Stimulated activated CD4-positive, alpha-beta T cell treated with anti-CD3 and anti-CD28 coated beads, Interleukin-1b, Interleukin-23, amount 100 ng/mL, for 24 hours (primary cell): ENCODE measurements around the gene COL25A1.
"Not testable (repeated sequence)": the region's sequence is repeated elsewhere in the genome, so short reads cannot be mapped to it uniquely, and the experiment has no call there.

Experiments used
- DNase-seq, 4 experiments: peaks; one replicate each; pipeline ENCODE4 v3.0.0-alpha.2; 2020; ENCODE audit warnings: low read depth in 4 of 4, low spot score in 1 of 4

COL25A1 gene

GRCh38 chr4:109131559-109131958 is 170.9 kb downstream of the COL25A1 start:
- no peak for DNase-seq

DNA sequence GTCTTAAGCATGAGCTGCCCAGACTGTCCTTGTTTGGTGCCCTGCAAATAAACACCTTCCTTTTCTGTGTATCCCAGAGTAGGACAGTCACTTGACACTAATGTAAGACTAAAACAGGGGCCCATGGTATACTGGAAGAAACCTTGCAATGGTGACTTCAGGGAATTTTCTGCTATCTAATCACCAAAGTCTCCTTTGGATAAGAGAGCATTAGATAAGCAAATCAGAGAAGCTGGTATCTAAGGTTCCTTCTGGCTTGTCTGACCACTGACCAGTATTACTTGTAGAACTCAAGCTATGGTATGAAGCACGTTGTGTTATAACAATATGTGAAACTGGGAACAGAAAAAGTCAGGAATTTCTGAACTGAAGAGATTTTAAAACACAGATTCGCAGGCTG is 173.9 kb downstream of the COL25A1 start:
- DNase-seq = no peak

DNA sequence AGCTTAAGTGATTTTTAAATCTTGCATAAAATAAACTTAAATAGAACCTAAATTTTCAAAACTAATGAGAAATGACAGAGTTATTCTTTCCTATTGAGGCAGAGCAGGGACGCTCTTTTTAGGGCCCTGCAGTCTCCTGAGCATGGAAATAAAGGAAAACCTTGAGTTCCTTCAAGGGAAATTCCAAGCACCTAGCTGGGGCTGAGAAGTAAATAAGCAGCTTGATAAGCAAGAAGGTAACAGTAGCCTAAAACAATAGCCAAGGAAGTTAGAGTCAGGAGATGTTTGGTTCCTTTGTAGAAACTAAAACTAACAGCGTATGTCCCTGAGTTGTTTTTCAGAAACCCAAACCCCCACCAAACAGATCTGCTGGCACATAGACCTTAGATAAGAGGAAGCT is 174.6 kb downstream of the COL25A1 start:
- no peak for DNase-seq

DNA sequence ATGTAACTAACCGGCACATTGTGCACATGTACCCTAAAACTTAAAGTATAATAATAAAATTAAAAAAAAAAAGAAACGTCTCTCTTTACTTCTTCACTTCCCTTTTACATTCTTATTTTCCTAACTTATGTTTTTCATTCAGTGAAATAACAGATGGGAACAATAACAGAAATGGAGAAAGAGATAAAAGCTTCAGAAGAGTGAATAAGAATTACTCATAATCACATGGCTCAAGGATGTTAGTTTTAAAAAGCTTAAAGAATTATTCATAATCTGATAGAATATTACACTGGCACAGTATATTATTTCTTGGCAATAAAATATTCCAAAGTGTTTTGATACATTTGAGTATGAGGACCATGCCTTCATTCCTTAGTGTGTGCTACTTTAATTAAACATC is 175.6 kb downstream of the COL25A1 start:
- DNase-seq = no peak

DNA sequence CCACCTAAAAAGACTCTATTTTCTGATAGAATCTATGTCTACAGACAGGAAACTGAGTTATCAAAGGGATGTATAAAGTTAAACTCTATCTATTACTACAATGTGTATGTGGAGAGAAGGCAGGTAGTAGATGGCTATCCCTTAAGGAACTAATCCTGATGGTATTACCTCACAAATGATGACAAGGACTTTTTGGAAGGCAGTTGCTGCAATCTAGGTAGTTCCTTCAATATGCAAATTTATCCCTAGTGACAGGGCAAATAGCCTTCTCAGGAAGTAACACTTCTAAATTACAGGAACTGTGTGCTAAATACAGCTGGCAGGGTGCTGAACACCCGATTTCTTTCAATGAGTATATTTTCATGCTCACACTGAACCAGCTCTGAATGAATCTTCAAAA is 177.4 kb downstream of the COL25A1 start:
- no peak for DNase-seq

DNA sequence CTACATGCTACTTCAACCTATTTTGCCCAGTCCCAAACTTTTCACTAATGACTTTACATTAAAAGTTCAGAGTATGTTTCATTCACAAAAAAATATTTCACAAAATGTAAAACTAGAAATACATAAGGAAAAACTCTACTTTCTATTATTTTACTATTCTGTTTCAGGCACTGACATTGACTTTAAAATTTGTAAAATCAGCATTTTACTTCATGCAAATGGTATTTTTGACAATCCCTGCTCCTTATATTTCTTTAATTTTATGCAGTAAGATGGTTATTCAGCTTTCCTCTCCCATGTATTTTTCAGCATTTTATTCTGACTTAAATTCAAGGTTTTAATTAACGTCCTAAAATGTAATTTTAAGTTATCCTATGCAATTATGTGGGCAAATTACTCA is 178.5 kb downstream of the COL25A1 start:
- DNase-seq = no peak

- no peak for DNase-seq
Observed at GRCh38 chr4:109121561-109121960, 180.9 kb downstream of the COL25A1 start.

- no peak for DNase-seq
Observed at GRCh38 chr4:109119852-109120251, 182.6 kb downstream of the COL25A1 start.

DNA sequence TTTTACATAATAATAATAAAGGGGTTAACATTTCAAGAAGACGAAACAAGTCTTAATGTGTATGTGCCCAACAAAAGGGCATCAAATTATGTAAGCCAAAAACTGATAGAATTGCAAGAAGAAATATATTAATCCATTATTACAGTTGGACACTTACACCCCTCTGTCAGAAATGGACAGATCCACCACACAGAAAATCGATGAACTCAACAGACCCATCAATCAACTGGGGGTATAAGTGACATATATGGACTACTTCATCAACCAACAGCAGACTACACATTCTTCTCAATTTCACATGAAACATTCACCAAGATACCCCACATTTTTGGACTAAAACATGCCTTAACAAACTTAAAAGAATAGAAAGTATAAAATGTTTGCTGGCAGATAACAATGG is 183.8 kb downstream of the COL25A1 start:
- no peak for DNase-seq

DNA sequence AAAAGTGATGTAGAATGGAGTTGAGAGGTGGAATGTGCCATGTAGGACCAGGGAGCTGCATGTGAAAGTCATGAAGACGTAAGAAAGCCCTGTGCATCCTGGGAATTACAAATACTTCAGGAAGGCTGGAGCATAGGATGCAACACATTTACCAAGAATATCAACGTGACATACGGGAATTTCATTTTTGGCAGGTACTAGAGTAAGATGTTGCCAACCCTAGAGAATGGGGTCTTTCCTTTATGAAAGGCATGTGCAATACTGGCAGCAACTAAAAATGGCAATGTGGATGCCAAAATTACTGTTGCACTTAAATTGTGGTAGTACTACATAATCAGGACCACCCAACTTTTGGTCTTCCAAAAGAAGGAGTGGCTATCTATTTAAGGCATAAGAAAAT is 188.0 kb downstream of the COL25A1 start:
- DNase-seq = no peak

DNA sequence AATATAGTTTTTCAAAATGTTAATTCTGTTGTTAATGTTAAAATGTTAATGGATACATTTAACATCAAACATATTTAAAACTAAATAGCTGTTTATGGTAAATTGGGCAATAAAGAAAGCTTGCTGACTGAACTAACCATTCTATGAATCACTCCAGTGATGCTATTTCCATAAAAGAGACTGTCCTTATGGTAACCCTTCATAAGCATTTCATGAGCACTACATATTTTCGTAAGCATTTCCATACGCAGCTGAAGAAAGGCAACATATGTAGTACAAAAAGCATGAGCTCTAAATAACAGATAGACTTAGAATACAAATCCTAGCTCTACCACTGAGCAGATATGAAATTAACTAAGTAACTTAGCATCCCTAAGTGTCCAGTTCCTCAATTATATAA is 188.9 kb downstream of the COL25A1 start:
- no peak for DNase-seq

- DNase-seq = no peak
Observed at GRCh38 chr4:109111031-109111430, 191.4 kb downstream of the COL25A1 start.

DNA sequence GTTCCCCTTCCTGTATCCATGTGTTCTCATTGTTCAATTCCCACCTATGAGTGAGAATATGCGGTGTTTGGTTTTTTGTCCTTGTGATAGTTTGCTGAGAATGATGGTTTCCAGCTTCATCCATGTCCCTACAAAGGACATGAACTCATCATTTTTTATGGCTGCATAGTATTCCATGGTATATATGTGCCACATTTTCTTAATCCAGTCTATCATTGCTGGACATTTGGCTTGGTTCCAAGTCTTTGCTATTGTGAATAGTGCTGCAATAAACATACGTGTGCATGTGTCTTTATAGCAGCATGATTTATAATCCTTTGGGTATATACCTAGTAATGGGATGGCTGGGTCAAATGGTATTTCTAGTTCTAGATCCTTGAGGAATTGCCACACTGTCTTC is 194.2 kb downstream of the COL25A1 start:
- DNase-seq = not testable (repeated sequence)

- no peak for DNase-seq
Observed at GRCh38 chr4:109094056-109094455, 208.4 kb downstream of the COL25A1 start.

DNA sequence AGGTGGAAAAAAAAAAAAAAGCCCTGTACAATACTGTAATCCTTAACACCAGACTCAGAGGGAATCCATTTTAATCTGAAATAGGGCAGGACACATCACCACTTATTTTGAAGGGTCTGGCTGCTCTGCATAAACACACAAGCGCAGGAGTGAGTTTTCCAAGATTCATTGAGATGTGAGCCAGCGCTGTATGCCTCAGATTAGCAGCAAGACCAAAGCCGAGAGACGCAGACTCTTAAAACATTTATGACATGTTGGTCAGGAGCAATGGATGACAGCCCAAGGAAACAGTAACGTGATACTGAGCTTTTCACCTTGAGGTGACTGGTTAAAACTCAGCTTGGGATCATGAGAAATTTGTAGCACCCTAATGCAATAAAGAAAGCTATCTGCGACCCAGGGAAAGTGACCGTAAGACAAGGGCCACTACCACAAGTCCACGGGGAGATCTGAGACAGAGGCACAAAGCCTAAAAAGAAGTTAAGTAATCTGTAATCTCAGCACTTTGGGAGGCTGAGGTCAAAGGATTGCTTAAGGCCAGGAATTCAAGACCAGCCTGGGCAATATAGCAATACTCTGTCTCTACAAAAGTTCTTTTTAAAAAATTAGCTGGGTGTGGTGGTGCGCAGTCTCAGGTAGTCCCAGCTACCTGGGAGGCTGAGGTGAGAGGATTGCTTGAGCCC is 210.6 kb downstream of the COL25A1 start:
- no peak for DNase-seq

- no peak for DNase-seq
Observed at GRCh38 chr4:109083911-109084310, 218.5 kb downstream of the COL25A1 start.

GRCh38 chr4:109079731-109080130 is 222.7 kb downstream of the COL25A1 start:
- no peak for DNase-seq

DNA sequence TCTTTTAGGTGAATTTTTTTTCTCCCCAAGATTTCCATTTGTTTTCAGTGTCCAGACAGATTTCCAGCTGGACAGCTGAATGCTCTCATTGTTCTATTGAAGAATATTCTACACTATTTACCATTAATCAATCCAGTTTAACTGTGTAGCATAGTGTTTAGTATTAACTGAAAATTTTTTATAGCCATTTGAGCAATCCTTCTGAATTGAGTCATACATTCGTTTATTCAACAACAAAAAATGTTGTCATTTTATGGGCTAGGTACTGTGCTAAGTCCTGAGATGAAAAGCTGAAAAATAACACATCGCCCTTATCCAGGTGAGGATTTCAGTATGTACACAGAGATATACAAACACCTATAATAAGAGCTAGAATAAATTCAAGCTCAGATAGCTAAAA is 223.3 kb downstream of the COL25A1 start:
- no peak for DNase-seq

GRCh38 chr4:109078724-109079123 is 223.7 kb downstream of the COL25A1 start:
- DNase-seq = no peak

DNA sequence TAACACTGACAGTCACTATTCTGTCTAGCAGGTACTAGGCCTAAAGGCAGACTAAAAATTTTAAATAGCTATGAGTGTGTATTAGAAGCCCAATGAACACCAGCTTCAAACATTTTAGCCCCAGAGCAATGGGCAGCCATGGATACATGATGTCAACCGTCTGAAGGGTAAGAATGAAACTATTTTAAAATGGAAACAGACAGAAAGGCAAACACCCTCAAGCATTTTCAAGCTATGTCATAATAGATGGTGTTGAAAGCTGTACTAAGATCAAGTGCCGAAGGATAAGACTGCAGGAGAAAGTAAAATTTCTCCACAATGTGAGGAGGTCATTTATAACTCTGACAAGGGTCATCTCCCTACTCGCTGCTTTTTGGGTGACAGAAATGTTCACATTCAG is 225.0 kb downstream of the COL25A1 start:
- no peak for DNase-seq

- DNase-seq = not testable (repeated sequence)
Observed at GRCh38 chr4:109076709-109077108, 225.7 kb downstream of the COL25A1 start.

DNA sequence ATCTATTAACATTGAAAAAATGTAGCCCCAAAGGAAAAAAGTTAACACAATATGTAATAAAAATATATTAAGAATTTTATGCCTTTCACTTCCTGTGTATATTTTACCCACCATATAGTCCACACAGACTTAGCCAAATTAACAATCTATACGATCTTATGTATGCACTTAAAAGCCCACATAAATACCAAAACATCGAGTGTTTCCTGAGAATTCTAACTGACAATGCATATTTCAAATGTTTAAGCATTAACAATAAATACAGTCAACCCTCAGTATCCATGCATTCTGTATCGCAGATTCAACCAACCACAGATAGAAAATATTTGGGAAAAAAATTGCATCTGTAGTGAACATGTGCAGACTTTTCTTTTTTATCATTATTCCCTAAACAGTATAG is 226.8 kb downstream of the COL25A1 start:
- DNase-seq = no peak

DNA sequence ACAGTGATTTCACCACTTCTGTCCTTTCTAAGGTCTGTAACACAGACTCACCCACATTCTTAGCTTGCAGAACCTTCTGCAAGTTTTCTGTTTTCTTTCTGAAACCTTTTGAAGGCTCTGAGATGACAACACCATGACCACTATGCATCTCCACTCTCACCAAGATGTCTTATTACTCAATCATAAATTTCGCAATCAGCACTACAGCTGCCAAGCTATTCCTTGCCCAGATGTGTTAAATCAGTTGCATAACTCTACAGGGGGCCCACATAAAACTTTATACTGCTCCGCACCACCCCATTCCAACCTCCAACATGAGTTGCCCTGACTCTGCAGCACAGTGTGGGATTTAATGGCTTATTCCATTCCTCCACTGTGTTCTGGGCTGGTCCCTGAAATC is 229.9 kb downstream of the COL25A1 start:
- DNase-seq = no peak

DNA sequence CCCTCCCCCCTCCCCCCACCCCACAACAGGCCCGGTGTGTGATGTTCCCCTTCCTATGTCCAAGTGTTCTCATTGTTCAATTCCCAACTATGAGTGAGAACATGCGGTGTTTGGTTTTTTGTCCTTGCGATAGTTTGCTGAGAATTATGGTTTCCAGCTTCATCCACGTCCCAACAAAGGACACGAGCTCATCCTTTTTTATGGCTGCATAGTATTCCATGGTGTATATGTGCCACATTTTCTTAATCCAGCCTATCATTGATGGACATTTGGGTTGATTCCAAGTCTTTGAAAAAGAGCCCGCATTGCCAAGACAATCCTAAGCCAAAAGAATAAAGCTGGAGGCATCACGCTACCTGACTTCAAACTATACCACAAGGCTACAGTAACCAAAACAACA is 231.8 kb downstream of the COL25A1 start:
- not testable (repeated sequence) for DNase-seq
